Karpas-422 (cell line): Measurements from ENCODE around the gene SBF1. TPM values are rescaled to one million over a fixed set of nuclear protein-coding genes. Genes with fewer than 3 reads are reported as not detected.

Experiments used
- DNase-seq: peaks from one replicate; pipeline ENCODE4 v3.0.0-alpha.2; 2015
- H2AFZ ChIP-seq: fragments of 200-600 bp; sonication (generic); 2 replicates; pipeline ENCODE4 v1.6.1; 2014; ENCODE audit warnings: antibody characterized with exemption, low read length, mixed read lengths
- H3K27ac ChIP-seq: fragments of 200-600 bp; sonication (generic); 2 replicates; pipeline ENCODE4 v1.5.1; 2014; ENCODE audit warnings: mild to moderate bottlenecking, low read length, moderate library complexity
- H3K27me3 ChIP-seq: fragments of 200-600 bp; sonication (generic); 2 replicates; pipeline ENCODE4 v1.6.1; 2014; ENCODE audit warnings: low read length, mixed read lengths
- H3K36me3 ChIP-seq: fragments of 200-600 bp; sonication (generic); 2 replicates; pipeline ENCODE4 v1.6.1; 2014; ENCODE audit warnings: low read length, mixed read lengths; ENCODE audit not compliant: insufficient read depth
- H3K4me1 ChIP-seq: fragments of 200-600 bp; sonication (generic); 2 replicates; pipeline ENCODE4 v1.6.1; 2014; ENCODE audit warnings: mild to moderate bottlenecking, low read length, mixed read lengths
- H3K4me2 ChIP-seq: fragments of 200-600 bp; sonication (generic); 2 replicates; pipeline ENCODE4 v1.6.1; 2014; ENCODE audit warnings: low read length, low read depth, mild to moderate bottlenecking; ENCODE audit not compliant: poor library complexity, severe bottlenecking
- H3K4me3 ChIP-seq: fragments of 200-600 bp; sonication (generic); 2 replicates; pipeline ENCODE4 v1.5.1; 2014; ENCODE audit warnings: mild to moderate bottlenecking, antibody characterized with exemption, low read length, mixed read lengths
- H3K79me2 ChIP-seq: fragments of 200-600 bp; sonication (generic); 2 replicates; pipeline ENCODE4 v1.6.1; 2014; ENCODE audit warnings: mild to moderate bottlenecking, low read length, mixed read lengths
- H3K9ac ChIP-seq: fragments of 200-600 bp; sonication (generic); 2 replicates; pipeline ENCODE4 v1.6.0; 2014; ENCODE audit warnings: low read length
- H3K9me2 ChIP-seq: fragments of 200-600 bp; sonication (generic), shearing (Covaris generic); replicated peaks from 2 replicates; pipeline ENCODE4 v1.6.0; 2014; ENCODE audit warnings: mild to moderate bottlenecking, low read length, moderate library complexity; ENCODE audit not compliant: insufficient read depth
- H3K9me3 ChIP-seq: fragments of 300-700, 200-600 bp; sonication (generic); 2 replicates; pipeline ENCODE4 v1.6.1; 2014; ENCODE audit warnings: low read length, mixed read lengths
- H4K20me1 ChIP-seq: fragments of 200-600 bp; sonication (generic); 2 replicates; pipeline ENCODE4 v1.6.1; 2014; ENCODE audit warnings: mild to moderate bottlenecking, antibody characterized with exemption, low read length, low read depth; ENCODE audit not compliant: insufficient read depth
- total RNA-seq: library from RNA; depleted of rRNA; stranded (reverse); fragments of >200 nt; shearing (Covaris generic); gene quantifications from 2 replicates; pipeline ENCODE4 v1.2.3, GENCODE V29; 2014; ENCODE audit warnings: low replicate concordance

The SBF1 gene
- total RNA-seq, 1 experiment from 2014 or later, result 33.5 TPM

DNA sequence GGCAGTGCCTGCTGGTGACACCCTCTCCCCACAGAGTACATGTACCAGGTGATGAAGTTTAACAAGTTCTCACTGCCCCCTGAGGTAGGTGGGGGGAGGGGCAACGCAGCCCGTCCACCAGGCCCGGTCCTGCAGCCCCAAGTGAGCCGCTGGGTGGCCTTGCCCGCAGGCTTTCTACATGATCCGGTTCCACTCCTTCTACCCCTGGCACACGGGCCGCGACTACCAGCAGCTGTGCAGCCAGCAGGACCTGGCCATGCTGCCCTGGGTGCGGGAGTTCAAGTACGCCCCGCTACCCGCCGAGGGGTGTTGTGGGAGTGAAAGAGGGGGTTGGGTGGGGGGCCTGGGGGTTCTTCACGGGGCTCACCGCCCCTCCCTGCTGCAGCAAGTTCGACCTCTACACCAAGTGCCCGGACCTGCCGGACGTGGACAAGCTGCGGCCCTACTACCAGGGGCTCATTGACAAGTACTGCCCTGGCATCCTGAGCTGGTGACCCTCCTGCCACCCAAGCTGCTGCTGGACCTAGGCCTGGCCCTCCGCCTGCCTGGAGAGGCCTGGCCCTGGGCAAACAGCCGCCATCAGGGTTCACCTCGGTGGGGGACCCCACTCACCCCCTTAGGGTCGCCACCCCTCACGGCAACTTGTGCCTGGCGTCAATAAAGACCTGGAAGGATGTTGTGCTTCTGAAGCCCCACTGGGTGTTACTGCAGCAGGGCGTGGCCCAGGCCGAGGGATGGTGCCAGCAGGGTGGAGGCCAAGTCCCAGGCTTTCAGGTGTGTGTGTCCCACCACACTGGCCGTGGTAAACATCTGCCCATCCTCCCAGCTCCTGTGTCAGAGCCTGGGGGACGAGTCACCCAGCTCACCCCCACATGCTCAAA lies 14.8 kb upstream of the SBF1 start:
- Histone ChIP-seq H3K9me3 (no peaks in the 10 kb centered on the region), H3K27ac (no peak overlapping the region), H3K27me3 (no peaks in the 10 kb centered on the region), H3K36me3 (no peaks in the 10 kb centered on the region), H3K79me2 (no peaks in the 10 kb centered on the region), H2AFZ (no peak overlapping the region), H3K4me3 (no peak overlapping the region), H3K9ac (no peak overlapping the region), H3K9me2 (no peaks in the 10 kb centered on the region), H4K20me1 (no peaks in the 10 kb centered on the region), H3K4me2 (no peak overlapping the region), H3K4me1 (peaks cover 9% of the 10 kb centered on the region)
- DNase-seq, result no peak

DNA sequence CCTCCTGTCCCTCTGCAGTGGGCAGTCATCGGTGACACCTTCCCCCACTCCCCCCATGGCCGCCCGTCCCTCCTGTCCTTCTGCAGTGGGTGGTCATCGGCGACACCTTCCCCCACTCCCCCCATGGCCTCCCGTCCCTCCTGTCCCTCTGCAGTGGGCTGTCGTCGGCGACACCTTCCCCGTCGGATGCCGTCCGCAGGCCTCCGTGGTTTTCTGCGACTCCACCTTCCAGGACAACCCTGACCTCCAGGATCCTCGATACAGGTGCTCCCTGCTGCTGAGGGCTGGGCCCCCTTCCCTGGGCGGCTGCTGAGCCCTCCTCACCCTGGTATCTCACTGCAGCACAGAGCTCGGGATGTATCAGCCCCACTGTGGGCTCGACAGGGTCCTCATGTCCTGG lies 14.1 kb upstream of the SBF1 start:
- H3K36me3 ChIP-seq, result no peaks in the 10 kb centered on the region
- DNase-seq, result no peak
- no peaks in the 10 kb centered on the region for H4K20me1 ChIP-seq
- no peak overlapping the region for H3K9ac ChIP-seq
- H3K4me1 ChIP-seq, result peaks cover 13% of the 10 kb centered on the region
- no peak overlapping the region for H2AFZ ChIP-seq
- no peak overlapping the region for H3K27ac ChIP-seq
- no peaks in the 10 kb centered on the region for H3K79me2 ChIP-seq
- no peak overlapping the region for H3K4me3 ChIP-seq
- H3K9me3 ChIP-seq, result no peaks in the 10 kb centered on the region
- no peaks in the 10 kb centered on the region for H3K9me2 ChIP-seq
- H3K27me3 ChIP-seq, result no peaks in the 10 kb centered on the region
- H3K4me2 ChIP-seq, result no peak overlapping the region

DNA sequence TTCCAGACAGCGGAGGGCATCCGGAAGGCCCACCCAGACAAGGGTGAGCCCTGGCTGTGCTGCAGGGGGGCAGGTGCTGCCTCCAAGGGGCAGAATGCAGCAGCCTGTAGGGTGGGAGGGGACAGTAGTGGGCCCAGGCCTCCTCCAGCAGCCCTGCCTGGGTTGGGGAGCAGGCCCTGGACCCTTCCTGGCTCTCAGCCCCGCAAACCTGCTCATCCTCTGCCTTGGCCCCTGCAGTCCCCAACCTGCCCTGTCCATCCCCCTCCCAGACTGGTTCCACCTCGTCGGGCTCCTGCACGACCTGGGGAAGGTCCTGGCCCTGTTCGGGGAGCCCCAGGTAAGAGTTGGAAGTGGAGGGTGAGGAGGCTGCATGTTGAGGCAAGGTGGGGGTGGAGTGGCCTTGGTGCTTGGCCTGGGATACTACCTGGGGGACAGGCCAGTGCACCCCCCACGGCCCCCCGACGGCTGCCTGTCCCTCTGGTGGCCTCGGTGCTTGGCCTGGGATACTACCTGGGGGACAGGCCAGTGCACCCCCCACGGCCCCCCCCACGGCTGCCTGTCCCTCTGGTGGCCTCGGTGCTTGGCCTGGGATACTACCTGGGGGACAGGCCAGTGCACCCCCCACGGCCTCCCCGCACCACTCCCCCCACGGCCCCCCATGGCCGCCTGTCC lies 13.3 kb upstream of the SBF1 start:
- H3K27me3 ChIP-seq, result no peaks in the 10 kb centered on the region
- no peak overlapping the region for H3K27ac ChIP-seq
- no peak for DNase-seq
- peaks cover 15% of the 10 kb centered on the region for H3K4me1 ChIP-seq
- H3K9me3 ChIP-seq, result no peaks in the 10 kb centered on the region
- H3K79me2 ChIP-seq, result no peaks in the 10 kb centered on the region
- no peak overlapping the region for H3K4me2 ChIP-seq
- H2AFZ ChIP-seq, result no peak overlapping the region
- H3K9me2 ChIP-seq, result no peaks in the 10 kb centered on the region
- no peaks in the 10 kb centered on the region for H3K36me3 ChIP-seq
- H3K9ac ChIP-seq, result peak overlapping the region; percentile 61; the same call in 1 of the 2 replicates
- peak overlapping the region; percentile 53; the same call in 1 of the 2 replicates for H3K4me3 ChIP-seq
- H4K20me1 ChIP-seq, result no peaks in the 10 kb centered on the region

DNA sequence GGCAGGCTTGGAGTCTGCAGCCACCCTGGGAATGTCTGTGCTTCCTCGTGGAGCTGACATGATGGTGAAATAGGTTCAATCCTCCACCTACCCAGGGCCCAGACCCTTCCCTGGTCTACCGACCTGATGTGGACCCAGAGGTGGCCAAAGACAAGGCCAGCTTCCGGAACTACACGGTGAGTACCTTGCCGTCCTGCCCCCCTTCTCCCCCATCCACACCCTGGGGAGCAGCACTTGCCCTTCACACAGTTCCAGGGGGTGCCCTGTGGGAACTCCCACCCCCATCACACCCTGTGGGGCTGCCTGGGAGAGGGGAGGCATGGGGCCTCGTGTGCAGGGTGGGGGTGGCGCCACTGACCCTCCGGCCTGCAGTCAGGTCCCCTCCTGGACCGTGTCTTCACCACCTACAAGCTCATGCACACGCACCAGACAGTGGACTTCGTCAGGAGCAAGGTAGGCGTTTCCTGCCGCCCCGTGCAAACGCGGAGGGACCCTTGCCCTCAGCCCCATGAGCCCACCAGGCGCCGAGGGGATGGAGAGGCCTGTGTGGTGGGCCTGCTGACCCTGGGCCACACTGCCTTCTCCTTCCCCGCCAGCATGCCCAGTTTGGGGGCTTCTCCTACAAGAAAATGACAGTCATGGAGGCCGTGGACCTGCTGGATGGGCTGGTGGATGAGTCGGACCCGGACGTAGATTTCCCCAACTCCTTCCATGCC lies 12.6 kb upstream of the SBF1 start:
- DNase-seq, result no peak
- H3K27me3 ChIP-seq, result no peaks in the 10 kb centered on the region
- peak overlapping the region; percentile 84; the same call in 1 of the 2 replicates for H2AFZ ChIP-seq
- H3K9me3 ChIP-seq, result no peaks in the 10 kb centered on the region
- H3K4me1 ChIP-seq, result peaks cover 20% of the 10 kb centered on the region
- H3K9ac ChIP-seq, result peak overlapping the region; percentile 61
- peak overlapping the region; percentile 53; the same call in 1 of the 2 replicates for H3K4me3 ChIP-seq
- no peaks in the 10 kb centered on the region for H3K9me2 ChIP-seq
- H3K36me3 ChIP-seq, result no peaks in the 10 kb centered on the region
- H3K79me2 ChIP-seq, result no peaks in the 10 kb centered on the region
- peak overlapping the region; percentile 43 for H3K4me2 ChIP-seq
- no peaks in the 10 kb centered on the region for H4K20me1 ChIP-seq
- no peak overlapping the region for H3K27ac ChIP-seq

DNA sequence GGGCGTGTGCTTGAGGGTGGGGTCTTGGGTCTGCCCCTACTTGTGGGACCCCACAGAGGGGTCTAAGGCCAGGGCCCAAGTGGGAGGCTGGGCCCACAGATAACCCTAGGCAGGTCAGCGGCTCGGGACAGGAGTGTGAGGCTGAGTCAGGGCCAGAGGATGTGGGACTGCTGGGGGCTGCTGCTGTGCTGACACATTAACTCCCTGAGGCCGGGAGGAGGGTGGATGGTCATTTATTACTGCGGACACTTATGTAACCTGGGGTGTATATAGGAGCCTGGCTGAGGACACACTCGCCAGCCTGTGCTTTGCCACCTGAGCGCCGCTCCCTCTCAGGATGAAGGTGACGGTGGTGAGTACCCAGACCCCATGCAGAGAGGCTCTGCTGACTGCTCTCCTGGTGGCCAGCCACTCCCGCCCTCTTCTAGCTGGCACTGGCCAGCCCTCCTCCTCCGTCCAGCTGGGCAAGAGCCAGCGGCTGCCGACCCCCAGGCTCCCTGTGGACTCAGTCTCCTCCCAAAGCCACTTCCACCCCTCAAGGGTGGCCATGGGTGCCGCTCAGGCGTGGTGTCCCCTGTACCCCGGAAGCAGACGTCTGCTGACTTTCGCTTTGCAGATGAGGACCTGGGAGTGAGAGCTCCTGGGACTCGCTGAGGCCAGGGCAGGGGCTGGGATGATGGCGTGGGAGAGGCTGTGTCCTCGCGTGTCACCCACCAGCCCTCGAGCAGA lies 11.9 kb upstream of the SBF1 start, which contains the start of gene MIOX:
MIOX (plus strand) TSS at position 299 of the 729 bp plus-strand sequence; CDS start at position 338, 39 bp downstream.
- Histone ChIP-seq H3K9ac (peak within 1 kb of the TSS; percentile 61), H2AFZ (peak within 1 kb of the TSS; percentile 84; the same call in 1 of the 2 replicates), H3K4me2 (peak within 1 kb of the TSS; percentile 43), H4K20me1 (no peaks in the 10 kb centered on the region), H3K9me2 (no peaks in the 10 kb centered on the region), H3K9me3 (no peaks in the 10 kb centered on the region), H3K36me3 (no peaks in the 10 kb centered on the region), H3K4me3 (peak within 1 kb of the TSS; percentile 53; the same call in 1 of the 2 replicates), H3K27ac (no peak within 1 kb of the TSS), H3K27me3 (no peaks in the 10 kb centered on the region), H3K79me2 (no peaks in the 10 kb centered on the region), H3K4me1 (peaks cover 20% of the 10 kb centered on the region)
- DNase-seq, result no peak

DNA sequence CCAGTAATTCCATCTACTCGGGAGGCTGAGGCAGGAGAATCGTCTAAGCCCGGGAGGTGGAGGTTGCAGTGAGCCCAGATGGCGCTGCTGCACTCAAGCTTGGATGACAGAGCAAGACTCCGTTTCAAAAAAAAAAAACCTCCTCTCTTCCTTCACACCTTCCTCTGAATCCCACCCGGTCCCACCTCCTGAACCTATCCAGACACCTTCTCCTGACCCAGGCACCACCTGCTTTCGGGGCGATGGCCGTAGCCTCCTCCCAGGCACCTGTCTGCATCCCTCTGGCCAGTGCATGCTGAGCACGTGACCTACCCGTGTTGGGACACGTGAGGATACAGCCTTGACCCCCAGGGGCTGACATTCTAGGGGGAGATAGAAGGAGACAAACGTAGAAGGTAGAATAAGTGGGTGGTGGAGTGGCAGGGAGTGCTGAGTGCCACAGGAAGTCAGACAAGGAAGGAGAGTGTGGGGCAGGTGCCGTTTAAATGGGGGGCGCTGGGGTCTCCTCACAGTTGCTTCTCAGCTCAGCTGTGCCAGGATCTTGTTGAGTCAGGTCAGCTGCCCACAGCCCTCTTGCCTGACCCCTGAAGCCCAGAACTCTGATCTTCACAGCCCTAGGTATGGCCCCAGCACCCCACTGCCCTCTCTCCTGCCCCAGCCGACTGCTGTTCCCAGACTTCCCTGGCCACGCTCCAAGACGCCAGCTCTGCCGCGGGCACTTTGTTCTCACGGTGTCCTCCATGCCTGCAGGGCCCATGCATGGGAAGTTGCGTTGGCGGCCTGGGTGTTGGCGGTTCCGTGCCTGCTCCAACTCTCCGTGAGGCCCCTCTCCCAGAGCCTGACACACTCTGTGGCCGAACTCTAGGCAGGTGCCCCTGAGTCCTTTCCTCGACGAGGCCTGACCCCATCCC lies 10.6 kb upstream of the SBF1 start:
- Histone ChIP-seq H4K20me1 (no peaks in the 10 kb centered on the region), H3K9me2 (no peaks in the 10 kb centered on the region), H3K79me2 (no peaks in the 10 kb centered on the region), H3K36me3 (no peaks in the 10 kb centered on the region), H3K4me3 (no peak overlapping the region), H2AFZ (no peak overlapping the region), H3K9ac (no peak overlapping the region), H3K27me3 (no peaks in the 10 kb centered on the region), H3K9me3 (no peaks in the 10 kb centered on the region), H3K27ac (no peak overlapping the region), H3K4me1 (peaks cover 20% of the 10 kb centered on the region), H3K4me2 (no peak overlapping the region)
- DNase-seq, result no peak
